GM12872 (cell line): ENCODE measurements around the gene IQUB.
A peak's percentile ranks its signal among the peaks of the same experiment; 100 is the strongest.

Experiments
- CTCF ChIP-seq: IDR thresholded peaks from 3 replicates; pipeline ENCODE4 v1.5.1; 2011; ENCODE audit warnings: low read depth, mild to moderate bottlenecking, low read length, moderate library complexity; ENCODE audit not compliant: insufficient read depth

IQUB gene

GRCh38 chr7:123494193-123494796, 40.1 kb downstream of the IQUB start:
- peak; percentile 38; the same call in 2 of the 3 replicates for TF ChIP-seq CTCF

DNA sequence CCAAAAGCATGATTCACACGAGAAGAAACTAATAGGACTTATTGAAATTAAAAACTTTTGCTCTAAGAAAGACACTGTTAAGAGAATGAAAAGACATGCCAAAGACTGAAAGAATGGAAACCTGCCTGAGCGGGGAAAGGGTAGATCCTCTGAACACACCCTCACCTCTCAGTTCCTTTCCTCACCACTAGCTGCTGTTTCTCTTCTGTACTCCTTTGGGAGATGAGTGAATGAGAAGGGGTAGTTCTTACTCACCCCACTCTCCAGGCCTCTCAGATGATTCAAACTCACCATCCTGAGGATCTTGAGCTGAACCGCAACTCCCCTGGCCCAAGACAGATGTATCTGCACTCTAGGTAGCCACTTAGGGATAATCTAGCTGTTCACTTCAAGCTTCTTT, 41.9 kb downstream of the IQUB start:
- peak; percentile 50; the same call in 2 of the 3 replicates for TF ChIP-seq CTCF

GRCh38 chr7:123485721-123486120, 48.7 kb downstream of the IQUB start:
- no peak for TF ChIP-seq CTCF

DNA sequence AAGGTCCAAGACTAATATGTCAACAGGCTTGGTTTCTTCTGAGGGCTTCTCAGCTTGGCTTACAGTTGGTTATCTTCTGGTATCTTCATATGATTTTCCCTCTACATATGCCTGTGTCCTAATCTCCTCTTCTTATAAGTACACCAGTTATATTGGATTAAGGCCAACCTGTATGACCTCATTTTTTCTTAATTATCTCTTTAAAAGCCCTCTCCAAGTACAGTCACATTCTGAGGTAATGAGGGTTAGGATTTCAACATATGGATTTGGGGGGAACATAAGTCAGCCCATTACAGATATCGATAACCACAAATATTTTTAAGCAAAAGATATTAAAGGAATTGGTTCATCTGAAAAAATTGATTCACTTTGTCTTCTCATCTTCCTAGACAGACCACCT, 49.2 kb downstream of the IQUB start:
- no peak for TF ChIP-seq CTCF

DNA sequence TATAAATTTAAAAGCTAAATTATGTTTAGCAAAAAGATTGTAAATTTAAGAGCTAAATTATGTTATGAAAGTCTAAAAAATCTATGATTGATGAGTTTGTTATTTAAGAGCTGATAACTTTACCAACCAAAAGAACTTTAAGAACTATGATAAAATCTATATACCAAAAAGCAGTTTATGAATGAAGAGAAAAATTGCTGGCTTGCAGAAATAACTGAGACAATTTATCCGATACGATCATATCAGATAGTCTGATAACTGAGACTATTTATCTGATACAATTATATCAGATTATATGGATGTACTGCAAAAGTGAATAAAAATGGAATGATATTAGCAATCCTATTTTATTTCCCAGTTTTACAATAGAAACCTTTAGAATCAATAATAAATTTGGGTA, 50.2 kb downstream of the IQUB start:
- no peak for TF ChIP-seq CTCF

DNA sequence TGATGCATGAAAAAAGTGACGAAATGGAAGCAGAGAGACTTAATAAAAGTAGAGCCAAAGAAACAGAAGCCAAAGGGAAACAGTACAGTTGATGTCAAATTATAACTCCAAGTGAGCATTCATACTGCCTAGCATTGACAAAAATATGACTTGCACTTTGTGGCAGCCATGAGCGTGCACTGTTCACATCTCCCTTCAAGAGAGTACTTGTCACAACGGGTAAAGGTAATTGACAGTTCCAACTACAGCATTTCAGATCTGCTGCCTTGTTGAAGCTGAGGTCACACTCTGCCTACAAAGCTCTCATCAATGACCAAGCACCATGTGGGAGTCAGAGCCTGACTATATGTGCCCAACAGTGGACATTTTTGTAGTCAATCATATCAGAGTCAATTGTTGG, 54.3 kb downstream of the IQUB start:
- TF ChIP-seq CTCF = no peak

- no peak for TF ChIP-seq CTCF
Measured at GRCh38 chr7:123472750-123473445, 61.5 kb downstream of the IQUB start.
